GM12878 (cell line): ENCODE data around the gene G2E3. TPM values are rescaled to one million over a fixed set of nuclear protein-coding genes. Genes with fewer than 3 reads are reported as not detected.
A peak's percentile ranks its signal among the peaks of the same experiment; 100 is the strongest.

Experiments used
- ATAC-seq: fragments of 200-7000 bp; cut with Tn5 transposase; 3 replicates; pipeline ENCODE4 v1.9.1; 2020; ENCODE audit warnings: mild to moderate bottlenecking, moderate library complexity
- BruUV-seq: library from RNA; stranded (reverse); fragments of 400-500 nt; replicated peaks from 2 replicates; lab custom pipeline; 2021; lab: Mats Ljungman, UMichigan
- CTCF ChIA-PET: fragments of 300-600 bp; sonication (Branson Sonifier 250); formaldehyde crosslinking; extraction: SDS; loops from one replicate; lab custom pipeline; 2021; ENCODE audit warnings: inconsistent platforms; lab: Yijun Ruan, JAX
- POLR2A ChIA-PET: fragments of 350-600 bp; formaldehyde crosslinking; extraction: SDS; loops from one replicate; lab custom pipeline; 2021; ENCODE audit warnings: inconsistent platforms; lab: Charles Lee
- RAD21 ChIA-PET: fragments of 300-600 bp; sonication (Branson Sonifier 250); formaldehyde crosslinking; loops from one replicate; lab custom pipeline; 2023; ENCODE audit warnings: antibody characterized with exemption; ENCODE audit not compliant: unreplicated experiment; lab: Charles Lee
- SMC1A ChIA-PET: fragments of 300-600 bp; sonication (Branson Sonifier 250); formaldehyde crosslinking; loops from one replicate; lab custom pipeline; 2023; ENCODE audit not compliant: unreplicated experiment, uncharacterized antibody; lab: Charles Lee
- DNase-seq: peaks from one replicate; pipeline ENCODE4 v3.0.0-alpha.2; 2011; ENCODE audit warnings: low read depth, low spot score
- FAIRE-seq: peaks from 3 replicates; lab custom pipeline; 2011; peaks lifted over from hg19 to GRCh38; lab: Jason Lieb, UNC
- H2AFZ ChIP-seq: 2 replicates; pipeline ENCODE4 v1.6.0; 2011; ENCODE audit warnings: low read depth, low read length, control low read depth; ENCODE audit not compliant: control insufficient read depth
- H3K27ac ChIP-seq: 2 replicates; pipeline ENCODE4 v1.5.1; 2011; ENCODE audit warnings: control low read depth; ENCODE audit not compliant: control insufficient read depth, insufficient read depth
- H3K27me3 ChIP-seq, 2 experiments: replicated peaks in 1 of 2; 2 replicates each; pipeline versions ENCODE4 v1.6.0 to v1.6.1; 2011; ENCODE audit warnings: low read length in 1 of 2; ENCODE audit not compliant: control insufficient read depth in 2 of 2, insufficient read depth in 2 of 2
- H3K36me3 ChIP-seq, 2 experiments: 2 replicates each; pipeline ENCODE4 v1.5.1; 2011; ENCODE audit warnings: low read length in 1 of 2; ENCODE audit not compliant: control insufficient read depth in 2 of 2, insufficient read depth in 2 of 2
- H3K4me1 ChIP-seq: 2 replicates; pipeline ENCODE4 v1.6.1; 2011; ENCODE audit warnings: mild to moderate bottlenecking, low read length, moderate library complexity, mixed read lengths; ENCODE audit not compliant: control insufficient read depth, insufficient read depth
- H3K4me2 ChIP-seq: 2 replicates; pipeline ENCODE4 v1.6.0; 2011; ENCODE audit warnings: control low read depth; ENCODE audit not compliant: control insufficient read depth, insufficient read depth
- H3K4me3 ChIP-seq: fragments of 200-600 bp; sonication (generic); 2 replicates; pipeline ENCODE4 v1.5.1; 2016
- H3K79me2 ChIP-seq: 2 replicates; pipeline ENCODE4 v1.6.0; 2011; ENCODE audit warnings: low read length; ENCODE audit not compliant: control insufficient read depth, insufficient read depth
- H3K9ac ChIP-seq: 2 replicates; pipeline ENCODE4 v1.8.0; 2011; ENCODE audit warnings: low read length, control low read depth, mixed read lengths; ENCODE audit not compliant: control insufficient read depth, insufficient read depth
- H3K9me3 ChIP-seq: replicated peaks from 3 replicates; pipeline ENCODE4 v1.5.1; 2011; ENCODE audit warnings: mild to moderate bottlenecking, low read length; ENCODE audit not compliant: control insufficient read depth, insufficient read depth
- H4K20me1 ChIP-seq: 2 replicates; pipeline ENCODE4 v1.6.0; 2011; ENCODE audit not compliant: control insufficient read depth, insufficient read depth
- BRCA1 ChIP-seq: IDR thresholded peaks from 2 replicates; pipeline ENCODE4 v1.6.1; 2011; ENCODE audit warnings: low read depth, low read length, improper control_type of control experiment
- FOXM1 ChIP-seq: IDR thresholded peaks from 2 replicates; pipeline ENCODE4 v1.6.1; 2012; ENCODE audit warnings: low read depth, mild to moderate bottlenecking, inconsistent platforms, low read length, moderate library complexity
- HDAC6 ChIP-seq: fragments of 200-600 bp; sonication (generic); IDR thresholded peaks from one replicate; pipeline ENCODE4 v1.8.0; 2017; ENCODE audit warnings: antibody characterized with exemption; ENCODE audit not compliant: unreplicated experiment
- MEF2B ChIP-seq: fragments of 450-650 bp; IDR thresholded peaks from 2 replicates; pipeline ENCODE4 v1.6.1; 2018; ENCODE audit warnings: mild to moderate bottlenecking, moderate library complexity; ENCODE audit not compliant: partially characterized antibody, poor library complexity, severe bottlenecking
- NR2C2 ChIP-seq: IDR thresholded peaks from 2 replicates; pipeline ENCODE4 v1.6.1; 2011; ENCODE audit warnings: borderline replicate concordance, low read depth; ENCODE audit not compliant: control insufficient read depth, insufficient read length
- POLR2AphosphoS5 ChIP-seq: IDR thresholded peaks from 2 replicates; pipeline ENCODE4 v1.6.1; 2011; ENCODE audit warnings: mild to moderate bottlenecking, low read length, inconsistent platforms
- POU2F2 ChIP-seq: IDR thresholded peaks from 3 replicates; pipeline ENCODE4 v1.6.1; 2011; ENCODE audit warnings: low read depth, mild to moderate bottlenecking, low read length, borderline replicate concordance
- RCOR1 ChIP-seq: conservative IDR thresholded peaks from 2 replicates; pipeline ENCODE4 v1.6.1; 2012; ENCODE audit warnings: low read depth, low read length, improper control_type of control experiment
- SMAD5 ChIP-seq: IDR thresholded peaks from 2 replicates; pipeline ENCODE4 v1.6.1; 2016; ENCODE audit warnings: antibody characterized with exemption, low read depth
- STAT1 ChIP-seq: fragments of 450-650 bp; conservative IDR thresholded peaks from 2 replicates; pipeline ENCODE4 v1.6.1; 2014; ENCODE audit warnings: antibody characterized with exemption, mild to moderate bottlenecking
- ZBED1 ChIP-seq: IDR thresholded peaks from 2 replicates; pipeline ENCODE4 v1.6.1; 2016; ENCODE audit warnings: borderline replicate concordance
- ZBTB40 ChIP-seq: fragments of 450-650 bp; IDR thresholded peaks from 2 replicates; pipeline ENCODE4 v1.6.1; 2016; ENCODE audit warnings: mild to moderate bottlenecking, moderate library complexity, borderline replicate concordance
- WGBS: methylation state at CpG from one replicate; pipeline ENCODE4 v1.1.6; 2016; ENCODE audit warnings: low lambda C conversion rate; ENCODE audit not compliant: insufficient replicate concordance, insufficient coverage; ENCODE audit errors: missing lambda C conversion rate; 5-methylcytosine and 5-hydroxymethylcytosine counted together
- in situ Hi-C: fragments of 300-500 bp; cut with MboI; formaldehyde crosslinking; loops from 9 replicates; pipeline ENCODE4 v1.14.3; 2018; ENCODE audit warnings: mixed read lengths
- intact Hi-C: fragments of 100-400 bp; cut with micrococcal nuclease; formaldehyde crosslinking; loops from one replicate; pipeline ENCODE4 v1.14.2; 2022; ENCODE audit not compliant: unreplicated experiment
- polyA plus RNA-seq, 11 experiments: library from polyadenylated mRNA; depleted of rRNA in 4 of 11; unstranded in 6 of 11; stranded (reverse) in 5 of 11; fragments of >200 nt; fragmentation: Nextera tagmentation in 4 of 11; fragmentation: Illumina TruSeq in 1 of 11; extraction: Ambion mirVana in 4 of 11; extraction: Trizol in 1 of 11; gene quantifications; 1 replicate in 1 of 11; 2 replicates in 10 of 11; pipeline versions ENCODE4 v1.2.1 to v1.2.3, GENCODE V29; 2011 to 2016; ENCODE audit warnings: inconsistent platforms in 2 of 11, missing spikeins in 2 of 11, low read depth in 1 of 11
- total RNA-seq, 4 experiments: library from RNA; depleted of rRNA in 3 of 4; stranded (reverse); fragments of >200 nt in 3 of 4; fragmentation: Illumina TruSeq in 1 of 4; extraction: Trizol in 1 of 4; gene quantifications; 2 replicates each; pipeline versions ENCODE4 v1.2.1 to v1.2.3, GENCODE V29; 2013 to 2021

G2E3 gene
- total and polyA plus RNA-seq, 10 of the 15 experiments (the other 5 are each of a cell fraction or from before 2014, with no cell fraction given) = 10.0 to 38.0 (median 21.1) TPM

- TF ChIP-seq POLR2AphosphoS5 = no peak
- no peak for TF ChIP-seq STAT1
- TF ChIP-seq NR2C2 = no peak
- no peak for TF ChIP-seq BRCA1
- no peak for TF ChIP-seq FOXM1
- no peak for TF ChIP-seq POU2F2
- TF ChIP-seq SMAD5 = no peak
- TF ChIP-seq ZBED1 = no peak
- no peak for TF ChIP-seq MEF2B
- TF ChIP-seq RCOR1 = no peak
These were observed 38.5 kb downstream of the G2E3 start (continued) for GRCh38 chr14:30597504-30597903.

GRCh38 chr14:30600922-30601918 is 42.3 kb downstream of the G2E3 start:
- Histone ChIP-seq H3K4me2 (no peak overlapping the region), H3K4me1 (no peaks in the 10 kb centered on the region), H3K79me2 (no peaks in the 10 kb centered on the region), H3K36me3 (peaks cover 8 to 36% of the 10 kb centered on the region in 2 experiments), H3K9ac (no peak overlapping the region), H4K20me1 (no peaks in the 10 kb centered on the region), H3K4me3 (no peak overlapping the region), H3K27ac (no peak overlapping the region), H3K9me3 (no peaks in the 10 kb centered on the region), H2AFZ (no peak overlapping the region), H3K27me3 (no peaks in the 10 kb centered on the region)
- SMC1A ChIA-PET = interaction anchor here (0.8 to 1.2 kb wide), 2 partner anchors 22 to 30 kb away, joined by 3 to 4 read pairs; no protein-coding TSS in a partner anchor
- in situ Hi-C loops = no loop called here
- DNase-seq = no peak
- CTCF ChIA-PET = interaction anchor here (1.7 kb wide), 1 partner anchor 11 kb away, joined by 4 read pairs; no protein-coding TSS in a partner anchor
- ATAC-seq = no peak
- intact Hi-C loops = no loop called here
- whole genome bisulfite sequencing = 87% methylated on average over 8 of the region's 8 CpGs
- no TSS peak for BruUV-seq
- TF ChIP-seq HDAC6 (no peak), ZBTB40 (peak; percentile 47)
- POLR2A ChIA-PET = interaction anchor here (0.5 to 0.8 kb wide), 3 partner anchors 15 to 24 kb away, joined by 3 to 4 read pairs (median 3); no protein-coding TSS in a partner anchor
- RAD21 ChIA-PET = no interaction called here
- FAIRE-seq = no peak
